Astrocyte (in vitro differentiated cells and primary cell): ENCODE data around the gene CCDC195.

Source experiments
- EZH2 ChIP-seq: IDR thresholded peaks from 2 replicates; pipeline ENCODE4 v1.6.1; 2012; ENCODE audit warnings: mild to moderate bottlenecking, low read length, inconsistent platforms; ENCODE audit not compliant: insufficient read depth
- TF ChIP-seq, protein P1 (sequence below): IDR thresholded peaks from 2 replicates; pipeline ENCODE4 v1.5.1; 2011; ENCODE audit warnings: low read depth, mild to moderate bottlenecking, inconsistent platforms, low read length, moderate library complexity; ENCODE audit not compliant: insufficient read depth

- TF ChIP-seq EZH2 = no peak
- TF ChIP-seq, protein P1, sequence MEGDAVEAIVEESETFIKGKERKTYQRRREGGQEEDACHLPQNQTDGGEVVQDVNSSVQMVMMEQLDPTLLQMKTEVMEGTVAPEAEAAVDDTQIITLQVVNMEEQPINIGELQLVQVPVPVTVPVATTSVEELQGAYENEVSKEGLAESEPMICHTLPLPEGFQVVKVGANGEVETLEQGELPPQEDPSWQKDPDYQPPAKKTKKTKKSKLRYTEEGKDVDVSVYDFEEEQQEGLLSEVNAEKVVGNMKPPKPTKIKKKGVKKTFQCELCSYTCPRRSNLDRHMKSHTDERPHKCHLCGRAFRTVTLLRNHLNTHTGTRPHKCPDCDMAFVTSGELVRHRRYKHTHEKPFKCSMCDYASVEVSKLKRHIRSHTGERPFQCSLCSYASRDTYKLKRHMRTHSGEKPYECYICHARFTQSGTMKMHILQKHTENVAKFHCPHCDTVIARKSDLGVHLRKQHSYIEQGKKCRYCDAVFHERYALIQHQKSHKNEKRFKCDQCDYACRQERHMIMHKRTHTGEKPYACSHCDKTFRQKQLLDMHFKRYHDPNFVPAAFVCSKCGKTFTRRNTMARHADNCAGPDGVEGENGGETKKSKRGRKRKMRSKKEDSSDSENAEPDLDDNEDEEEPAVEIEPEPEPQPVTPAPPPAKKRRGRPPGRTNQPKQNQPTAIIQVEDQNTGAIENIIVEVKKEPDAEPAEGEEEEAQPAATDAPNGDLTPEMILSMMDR = no peak
These were observed 47.8 kb downstream of the CCDC195 start for GRCh38 chr2:224668123-224668909.
